Measurements from ENCODE around the gene LAMC1.

- TF ChIP-seq EZH2 (IDR thresholded peaks at IDR 0.05; ENCODE audit: low read depth, unreplicated experiment): no peak
- TF ChIP-seq POLR2AphosphoS5 (IDR thresholded peaks at IDR 0.05; ENCODE audit: low read depth): no peak
- TF ChIP-seq CTCF (conservative IDR thresholded peaks at IDR 0.05; ENCODE audit: low read depth in 2 of 2): no peak
- no peak for TF ChIP-seq ETS1 (IDR thresholded peaks at IDR 0.05)
- no peak for TF ChIP-seq EZH2phosphoT487 (IDR thresholded peaks at IDR 0.05; ENCODE audit: unreplicated experiment)
- TF ChIP-seq REST (IDR thresholded peaks at IDR 0.05; ENCODE audit: unreplicated experiment): no peak
- no peak for TF ChIP-seq ZNF114 (CRISPR knock-in tag; IDR thresholded peaks at IDR 0.05)
- no peak for TF ChIP-seq ZNF462 (CRISPR knock-in tag; IDR thresholded peaks at IDR 0.05)
Observed at GRCh38 chr1:183012301-183012994, 10.8 kb upstream of the LAMC1 start.

Data from GM23338 (cell line).